ENCODE measurements around the gene ADAM22.

The ADAM22 gene

GRCh38 chr7:88216276-88216675, 282.2 kb downstream of the ADAM22 start:
- no peak for DNase-seq (ENCODE audit: low read depth)
- no peak overlapping the region for H3K4me3 ChIP-seq (ENCODE audit: low read depth, low read length)
- TF ChIP-seq POLR2A (IDR thresholded peaks at IDR 0.05; ENCODE audit: extremely low read depth, insufficient read length) (no peak), MAX (IDR thresholded peaks at IDR 0.05; ENCODE audit: low read depth, low read length) (no peak), CTCF (IDR thresholded peaks at IDR 0.05; ENCODE audit: low read depth, low read length) (no peak), MYC (IDR thresholded peaks at IDR 0.05; ENCODE audit: low read depth, low read length) (no peak)

- TF ChIP-seq POLR2A (IDR thresholded peaks at IDR 0.05; ENCODE audit: extremely low read depth, insufficient read length) (no peak), MYC (IDR thresholded peaks at IDR 0.05; ENCODE audit: low read depth, low read length) (no peak), CTCF (IDR thresholded peaks at IDR 0.05; ENCODE audit: low read depth, low read length) (no peak), MAX (IDR thresholded peaks at IDR 0.05; ENCODE audit: low read depth, low read length) (no peak)
- peak overlapping the region; percentile 74 for H3K4me3 ChIP-seq (ENCODE audit: low read depth, low read length)
- peak; percentile 45 for DNase-seq (ENCODE audit: low read depth)
These were observed 283.8 kb downstream of the ADAM22 start for GRCh38 chr7:88217675-88218428.

- no peak for DNase-seq (ENCODE audit: low read depth)
- TF ChIP-seq MAX (IDR thresholded peaks at IDR 0.05; ENCODE audit: low read depth, low read length): no peak
- TF ChIP-seq POLR2A (IDR thresholded peaks at IDR 0.05; ENCODE audit: extremely low read depth, insufficient read length): no peak
- no peak for TF ChIP-seq MYC (IDR thresholded peaks at IDR 0.05; ENCODE audit: low read depth, low read length)
- TF ChIP-seq CTCF (IDR thresholded peaks at IDR 0.05; ENCODE audit: low read depth, low read length): no peak
- H3K4me3 ChIP-seq (ENCODE audit: low read depth, low read length): peak overlapping the region; percentile 74
These were observed 284.3 kb downstream of the ADAM22 start for GRCh38 chr7:88218429-88218745.

GRCh38 chr7:88218836-88219605, 285.0 kb downstream of the ADAM22 start:
- H3K4me3 ChIP-seq (ENCODE audit: low read depth, low read length): peak overlapping the region; percentile 74
- peak; percentile 70 for DNase-seq (ENCODE audit: low read depth)
- TF ChIP-seq CTCF (IDR thresholded peaks at IDR 0.05; ENCODE audit: low read depth, low read length) (no peak), MYC (IDR thresholded peaks at IDR 0.05; ENCODE audit: low read depth, low read length) (peak; percentile 30; the same call in 1 of the 2 replicates), MAX (IDR thresholded peaks at IDR 0.05; ENCODE audit: low read depth, low read length) (peak; percentile 39; the same call in 1 of the 2 replicates), POLR2A (IDR thresholded peaks at IDR 0.05; ENCODE audit: extremely low read depth, insufficient read length) (peak; percentile 18)

- peak; percentile 92 for DNase-seq (ENCODE audit: low read depth)
- peak; percentile 79 for TF ChIP-seq POLR2A (IDR thresholded peaks at IDR 0.05; ENCODE audit: extremely low read depth, insufficient read length)
- TF ChIP-seq MYC (IDR thresholded peaks at IDR 0.05; ENCODE audit: low read depth, low read length): no peak; the same call in 1 of the 2 replicates
- peak; percentile 40 for TF ChIP-seq CTCF (IDR thresholded peaks at IDR 0.05; ENCODE audit: low read depth, low read length)
- TF ChIP-seq MAX (IDR thresholded peaks at IDR 0.05; ENCODE audit: low read depth, low read length): peak; percentile 4; the same call in 1 of the 2 replicates
- H3K4me3 ChIP-seq (ENCODE audit: low read depth, low read length): peak within 1 kb of the TSS; percentile 74
These were observed 286.0 kb downstream of the ADAM22 start, which contains the start of gene SRI for GRCh38 chr7:88219781-88220747. TSS of gene SRI (minus strand) at chr7:88220038. CDS start at chr7:88220026, 12 bp downstream.

Data from NB4 (cell line).